Keratinocyte (primary cell): ENCODE results near the gene KDM4B. TPM values are rescaled to one million over a fixed set of nuclear protein-coding genes. Genes with fewer than 3 reads are reported as not detected.

ENCODE experiments used
- DNase-seq: peaks from one replicate; pipeline ENCODE4 v3.0.0-alpha.2; 2011; ENCODE audit warnings: low read depth, missing footprints, low spot score
- FAIRE-seq: peaks from 2 replicates; lab custom pipeline; 2011; peaks lifted over from hg19 to GRCh38; lab: Jason Lieb, UNC
- H2AFZ ChIP-seq: 2 replicates; pipeline ENCODE4 v1.6.0; 2012; ENCODE audit warnings: low read length, control low read depth, inconsistent platforms; ENCODE audit not compliant: control insufficient read depth
- H3K27ac ChIP-seq: 2 replicates; pipeline ENCODE4 v1.5.1; 2011; ENCODE audit warnings: low read length; ENCODE audit not compliant: control insufficient read depth, insufficient read depth
- H3K27me3 ChIP-seq: 3 replicates; pipeline ENCODE4 v1.6.0; 2011; ENCODE audit warnings: low read length; ENCODE audit not compliant: control insufficient read depth, insufficient read depth; ENCODE audit errors: extremely low read depth
- H3K36me3 ChIP-seq, 2 experiments: 2 replicates in 1 of 2; 3 replicates in 1 of 2; pipeline ENCODE4 v1.5.1; 2011; ENCODE audit warnings: low read length in 2 of 2, mild to moderate bottlenecking in 1 of 2; ENCODE audit not compliant: control insufficient read depth in 2 of 2, insufficient read depth in 2 of 2; ENCODE audit errors: extremely low read depth in 1 of 2
- H3K4me1 ChIP-seq: 3 replicates; pipeline ENCODE4 v1.5.1; 2011; ENCODE audit warnings: low read length; ENCODE audit not compliant: control insufficient read depth, insufficient read depth; ENCODE audit errors: extremely low read depth
- H3K4me2 ChIP-seq: 3 replicates; pipeline ENCODE4 v1.6.0; 2011; ENCODE audit warnings: low read depth, low read length; ENCODE audit not compliant: control insufficient read depth, insufficient read depth; ENCODE audit errors: extremely low read depth
- H3K4me3 ChIP-seq, 3 experiments: fragments of 200-600 bp in 1 of 3; sonication (generic) in 1 of 3; 2 replicates in 2 of 3; 3 replicates in 1 of 3; pipeline ENCODE4 v1.5.1; 2011 to 2016; ENCODE audit warnings: low read length in 3 of 3, mild to moderate bottlenecking in 3 of 3, control low read depth in 2 of 3, inconsistent platforms in 1 of 3, low read depth in 1 of 3, mixed read lengths in 1 of 3, mixed run types in 1 of 3, moderate library complexity in 1 of 3; ENCODE audit not compliant: control insufficient read depth in 2 of 3, insufficient read depth in 2 of 3; ENCODE audit errors: extremely low read depth in 1 of 3
- H3K79me2 ChIP-seq: 2 replicates; pipeline ENCODE4 v1.6.0; 2012; ENCODE audit warnings: low read length; ENCODE audit not compliant: control insufficient read depth, insufficient read depth
- H3K9ac ChIP-seq: 3 replicates; pipeline ENCODE4 v1.6.0; 2011; ENCODE audit warnings: low read length; ENCODE audit not compliant: control insufficient read depth, insufficient read depth; ENCODE audit errors: extremely low read depth
- H3K9me1 ChIP-seq: 3 replicates; pipeline ENCODE4 v1.6.0; 2011; ENCODE audit warnings: low read length; ENCODE audit not compliant: control insufficient read depth, insufficient read depth; ENCODE audit errors: extremely low read depth
- H3K9me3 ChIP-seq: 2 replicates; pipeline ENCODE4 v1.5.1; 2012; ENCODE audit warnings: low read depth, low read length; ENCODE audit not compliant: control insufficient read depth
- H4K20me1 ChIP-seq: 3 replicates; pipeline ENCODE4 v1.6.0; 2011; ENCODE audit warnings: low read length; ENCODE audit not compliant: control insufficient read depth, insufficient read depth; ENCODE audit errors: extremely low read depth
- EZH2 ChIP-seq: IDR thresholded peaks from one replicate; pipeline ENCODE4 v1.6.1; 2012; ENCODE audit warnings: inconsistent platforms, mild to moderate bottlenecking, low read length, moderate library complexity
- dilution Hi-C: fragments of 300-500 bp; cut with MboI; formaldehyde crosslinking; loops from one replicate; pipeline ENCODE4 v1.7.0; 2020; ENCODE audit warnings: low sequenced_read_pairs; ENCODE audit not compliant: extremely low pct_ligation_motif_present
- polyA plus RNA-seq, 5 experiments: library from polyadenylated mRNA; depleted of rRNA in 3 of 5; stranded (reverse) in 3 of 5; stranded (forward) in 1 of 5; unstranded in 1 of 5; fragments of >200 nt; gene quantifications; 1 replicate in 1 of 5; 2 replicates in 3 of 5; 3 replicates in 1 of 5; pipeline versions ENCODE4 v1.2.1 to v1.2.3, GENCODE V29; 2011 to 2012; ENCODE audit warnings: missing spikeins in 2 of 5, low read depth in 1 of 5, low replicate concordance in 1 of 5
- TF ChIP-seq, protein P1 (sequence below), 3 experiments: IDR thresholded peaks in 1 of 3; conservative IDR thresholded peaks in 1 of 3; optimal IDR thresholded peaks in 1 of 3; 2 replicates in 2 of 3; 3 replicates in 1 of 3; pipeline versions ENCODE3 to v1.5.1; 2011; ENCODE audit warnings: low read length in 3 of 3, mild to moderate bottlenecking in 3 of 3, moderate library complexity in 2 of 3, control low read depth in 1 of 3, inconsistent platforms in 1 of 3; ENCODE audit not compliant: insufficient read depth in 2 of 3; ENCODE audit errors: extremely low read depth in 1 of 3

Gene KDM4B
- polyA plus RNA-seq, 1 donor (not counting 4 experiments of a cell fraction or from before 2014, with no cell fraction given): 6.2 TPM

DNA sequence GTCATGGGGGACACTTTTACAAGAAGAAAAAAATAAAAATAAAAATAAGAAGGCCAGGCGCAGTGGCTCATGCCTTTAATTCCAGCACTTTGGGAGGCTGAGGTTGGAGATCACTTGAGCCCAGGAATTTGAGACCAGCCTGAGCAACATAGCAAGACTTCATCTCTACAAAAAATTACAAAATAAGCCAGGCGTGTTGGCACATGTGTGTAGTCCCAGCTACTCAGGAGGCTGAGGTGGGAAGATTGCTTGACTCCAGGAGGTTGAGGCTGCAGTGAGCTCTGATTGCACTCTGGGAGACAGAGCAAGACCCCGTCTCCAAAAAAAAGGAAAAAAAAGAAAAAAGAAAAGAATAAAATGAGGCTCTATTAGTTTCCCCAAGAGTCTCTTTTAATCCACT lies 214.7 kb downstream of the KDM4B start:
- no peak for DNase-seq
- dilution Hi-C loops: no loop called here

DNA sequence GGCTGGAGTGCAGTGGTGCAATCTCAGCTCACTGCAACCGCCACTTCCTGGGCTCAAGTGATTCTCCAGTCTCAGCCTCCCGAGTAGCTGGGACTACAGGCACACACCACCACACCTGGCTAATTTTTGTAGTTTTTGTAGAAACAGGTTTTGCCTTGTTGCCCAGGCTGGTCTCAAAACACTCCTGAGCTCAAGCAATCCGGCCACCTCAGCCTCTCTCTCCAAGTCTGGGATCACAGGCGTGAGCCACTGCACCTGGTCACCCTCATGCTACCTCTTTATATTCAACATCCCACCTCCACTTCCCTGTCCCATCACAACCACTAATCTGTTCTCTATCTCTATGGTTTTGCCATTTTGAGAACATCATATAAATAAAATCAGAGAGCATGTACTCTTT lies 216.0 kb downstream of the KDM4B start:
- no peak overlapping the region for H3K4me2 ChIP-seq
- DNase-seq: no peak
- H3K79me2 ChIP-seq: no peaks in the 10 kb centered on the region
- no peak overlapping the region for H2AFZ ChIP-seq
- H3K9ac ChIP-seq: no peak overlapping the region
- H3K27me3 ChIP-seq: no peaks in the 10 kb centered on the region
- no peak overlapping the region for H3K27ac ChIP-seq
- no peak for FAIRE-seq
- no peaks in the 10 kb centered on the region for H3K9me1 ChIP-seq
- no peak overlapping the region for H3K4me3 ChIP-seq
- no peaks in the 10 kb centered on the region for H3K9me3 ChIP-seq
- peaks cover 6% of the 10 kb centered on the region for H3K4me1 ChIP-seq
- TF ChIP-seq EZH2: no peak
- TF ChIP-seq, protein P1, sequence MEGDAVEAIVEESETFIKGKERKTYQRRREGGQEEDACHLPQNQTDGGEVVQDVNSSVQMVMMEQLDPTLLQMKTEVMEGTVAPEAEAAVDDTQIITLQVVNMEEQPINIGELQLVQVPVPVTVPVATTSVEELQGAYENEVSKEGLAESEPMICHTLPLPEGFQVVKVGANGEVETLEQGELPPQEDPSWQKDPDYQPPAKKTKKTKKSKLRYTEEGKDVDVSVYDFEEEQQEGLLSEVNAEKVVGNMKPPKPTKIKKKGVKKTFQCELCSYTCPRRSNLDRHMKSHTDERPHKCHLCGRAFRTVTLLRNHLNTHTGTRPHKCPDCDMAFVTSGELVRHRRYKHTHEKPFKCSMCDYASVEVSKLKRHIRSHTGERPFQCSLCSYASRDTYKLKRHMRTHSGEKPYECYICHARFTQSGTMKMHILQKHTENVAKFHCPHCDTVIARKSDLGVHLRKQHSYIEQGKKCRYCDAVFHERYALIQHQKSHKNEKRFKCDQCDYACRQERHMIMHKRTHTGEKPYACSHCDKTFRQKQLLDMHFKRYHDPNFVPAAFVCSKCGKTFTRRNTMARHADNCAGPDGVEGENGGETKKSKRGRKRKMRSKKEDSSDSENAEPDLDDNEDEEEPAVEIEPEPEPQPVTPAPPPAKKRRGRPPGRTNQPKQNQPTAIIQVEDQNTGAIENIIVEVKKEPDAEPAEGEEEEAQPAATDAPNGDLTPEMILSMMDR (optimal IDR thresholded peaks at IDR 0.05 in 1 of 3, IDR thresholded peaks at IDR 0.05 in 1 of 3, conservative IDR thresholded peaks at IDR 0.05 in 1 of 3; ENCODE audit: extremely low read depth in 1 of 3, insufficient read depth in 2 of 3, low read length in 3 of 3): no peak
- dilution Hi-C loops: no loop called here
- H3K36me3 ChIP-seq: no peaks in the 10 kb centered on the region
- no peaks in the 10 kb centered on the region for H4K20me1 ChIP-seq

More for the DNA sequence above, 214.7 kb downstream of the KDM4B start:
- Histone ChIP-seq H3K27me3 (no peaks in the 10 kb centered on the region), H3K4me1 (peaks cover 6% of the 10 kb centered on the region), H3K9me1 (no peaks in the 10 kb centered on the region), H3K9ac (no peak overlapping the region), H2AFZ (no peak overlapping the region), H3K9me3 (no peaks in the 10 kb centered on the region), H3K27ac (no peak overlapping the region), H3K36me3 (no peaks in the 10 kb centered on the region), H3K4me2 (no peak overlapping the region), H3K4me3 (no peak overlapping the region), H3K79me2 (no peaks in the 10 kb centered on the region), H4K20me1 (no peaks in the 10 kb centered on the region)
- TF ChIP-seq, protein P1 (optimal IDR thresholded peaks at IDR 0.05 in 1 of 3, IDR thresholded peaks at IDR 0.05 in 1 of 3, conservative IDR thresholded peaks at IDR 0.05 in 1 of 3; ENCODE audit: extremely low read depth in 1 of 3, insufficient read depth in 2 of 3, low read length in 3 of 3): no peak
- no peak for FAIRE-seq
